Measurements from ENCODE around the gene DGKB.

GRCh38 chr7:14207711-14208110 is 694.8 kb downstream of the DGKB start:
- TF ChIP-seq CTCF (IDR thresholded peaks at IDR 0.05; ENCODE audit: control extremely low read depth in 1 of 3, insufficient read depth in 1 of 3, low read depth in 1 of 3, low read length in 3 of 3) (no peak), KDM1A (IDR thresholded peaks at IDR 0.05; ENCODE audit: borderline replicate concordance, low read length) (no peak), EP300 (IDR thresholded peaks at IDR 0.05; ENCODE audit: borderline replicate concordance in 1 of 2, low read depth in 2 of 2, low read length in 2 of 2) (no peak)

Data from H1 (cell line).